MM.1S (cell line): ENCODE data around the gene HES2.

Experiments
- DNase-seq: peaks from one replicate; pipeline ENCODE4 v3.0.0-alpha.2; 2015
- H2AFZ ChIP-seq: fragments of 300-600 bp; sonication (generic); 2 replicates; pipeline ENCODE4 v1.6.0; 2016; ENCODE audit warnings: antibody characterized with exemption, low read length
- H3F3A ChIP-seq: fragments of 300-600 bp; sonication (generic); 2 replicates; pipeline ENCODE4 v1.6.1; 2016; ENCODE audit warnings: mild to moderate bottlenecking, antibody characterized with exemption, low read length, moderate library complexity, mixed read lengths; ENCODE audit not compliant: insufficient read depth
- H3K27ac ChIP-seq: fragments of 300-600 bp; sonication (generic); 2 replicates; pipeline ENCODE4 v1.5.1; 2016; ENCODE audit warnings: mild to moderate bottlenecking, low read length
- H3K27me3 ChIP-seq: fragments of 300-600 bp; sonication (generic); replicated peaks from 2 replicates; pipeline ENCODE4 v1.6.0; 2016; ENCODE audit warnings: low read length; ENCODE audit not compliant: insufficient read depth
- H3K36me3 ChIP-seq: fragments of 300-600 bp; sonication (generic); replicated peaks from 2 replicates; pipeline ENCODE4 v1.6.1; 2016; ENCODE audit warnings: mild to moderate bottlenecking, low read length, mixed read lengths; ENCODE audit not compliant: insufficient read depth
- H3K4me1 ChIP-seq: fragments of 300-600 bp; sonication (generic); 2 replicates; pipeline ENCODE4 v1.6.1; 2016; ENCODE audit warnings: low read length, mixed read lengths
- H3K4me2 ChIP-seq: fragments of 300-600 bp; sonication (generic); 2 replicates; pipeline ENCODE4 v1.6.0; 2016; ENCODE audit warnings: low read depth, low read length
- H3K4me3 ChIP-seq: fragments of 300-600 bp; sonication (generic); 2 replicates; pipeline ENCODE4 v1.5.1; 2016; ENCODE audit warnings: low read length, mixed read lengths
- H3K79me2 ChIP-seq: fragments of 300-600 bp; sonication (generic); 2 replicates; pipeline ENCODE4 v1.6.1; 2016; ENCODE audit warnings: mixed run types, low read length, mixed read lengths
- H3K9ac ChIP-seq: fragments of 300-600 bp; sonication (generic); 2 replicates; pipeline ENCODE4 v1.6.1; 2016; ENCODE audit warnings: low read length, mixed read lengths
- H3K9me2 ChIP-seq: fragments of 300-600 bp; sonication (generic); replicated peaks from 2 replicates; pipeline ENCODE4 v1.6.1; 2016; ENCODE audit warnings: mild to moderate bottlenecking, low read length, mixed read lengths; ENCODE audit not compliant: insufficient read depth
- H3K9me3 ChIP-seq: fragments of 300-600 bp; sonication (generic); replicated peaks from 2 replicates; pipeline ENCODE4 v1.6.1; 2016; ENCODE audit warnings: mild to moderate bottlenecking, low read length, mixed read lengths; ENCODE audit not compliant: insufficient read depth
- H4K20me1 ChIP-seq: fragments of 300-600 bp; sonication (generic); 2 replicates; pipeline ENCODE4 v1.6.1; 2016; ENCODE audit warnings: mild to moderate bottlenecking, low read length, moderate library complexity, mixed read lengths; ENCODE audit not compliant: insufficient read depth
- CTCF ChIP-seq: fragments of 300-600 bp; sonication (generic); IDR thresholded peaks from 2 replicates; pipeline ENCODE4 v1.5.1; 2016; ENCODE audit warnings: antibody characterized with exemption, low read length, mixed read lengths
- EZH2 ChIP-seq: fragments of 300-600 bp; sonication (generic); optimal IDR thresholded peaks from 2 replicates; pipeline ENCODE3; 2017; ENCODE audit warnings: low read depth, mild to moderate bottlenecking, antibody characterized with exemption, low read length, mixed read lengths
- EZH2phosphoT487 ChIP-seq: fragments of 300-600 bp; sonication (generic); IDR thresholded peaks from 2 replicates; pipeline ENCODE4 v1.6.1; 2018; ENCODE audit warnings: antibody characterized with exemption, low read length

HES2 gene

DNA sequence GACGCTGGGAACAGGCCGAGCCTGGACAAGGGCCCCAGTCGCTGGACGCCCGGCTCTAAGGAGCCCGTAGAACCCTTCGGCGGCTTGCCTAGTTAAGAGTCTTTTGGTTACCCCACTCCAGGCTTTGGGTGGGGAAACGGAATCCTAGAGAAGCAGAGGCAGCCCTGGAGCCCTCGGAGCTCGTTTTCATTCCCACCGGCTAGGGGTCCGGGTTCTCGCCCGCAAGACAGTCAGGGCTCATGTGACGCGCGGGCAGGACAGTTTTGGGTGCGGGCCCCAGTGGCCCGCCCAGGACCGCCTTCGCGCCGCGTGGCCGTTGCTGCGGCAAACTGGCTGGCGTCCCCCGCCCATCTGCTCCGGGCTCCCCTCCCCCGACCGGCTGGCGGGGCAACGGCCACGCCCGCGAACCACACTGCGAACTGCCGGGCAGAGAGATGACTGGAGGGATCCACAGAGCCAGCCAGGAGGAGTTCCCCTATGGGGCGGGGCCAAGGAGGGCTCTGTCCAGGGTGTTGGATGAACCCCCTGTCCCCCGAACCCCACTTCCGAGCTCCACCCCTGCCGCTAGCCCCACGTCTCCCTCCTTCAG, 829 bp upstream of the HES2 start:
- Histone ChIP-seq H3K36me3 (no peaks in the 10 kb centered on the region), H3K79me2 (no peaks in the 10 kb centered on the region), H3K4me1 (no peaks in the 10 kb centered on the region), H3F3A (no peaks in the 10 kb centered on the region), H3K4me3 (no peak overlapping the region), H3K9ac (no peak overlapping the region), H3K27ac (no peak overlapping the region), H3K9me2 (no peaks in the 10 kb centered on the region), H3K27me3 (peaks cover 94% of the 10 kb centered on the region), H3K4me2 (no peak overlapping the region), H2AFZ (no peak overlapping the region), H4K20me1 (no peaks in the 10 kb centered on the region), H3K9me3 (no peaks in the 10 kb centered on the region)
- no peak for TF ChIP-seq EZH2
- no peak for TF ChIP-seq EZH2phosphoT487
- TF ChIP-seq CTCF, result no peak
- no peak for DNase-seq

- Histone ChIP-seq H3F3A (peaks cover 5% of the 10 kb centered on the region; the same call in 1 of the 2 replicates), H3K27ac (no peak overlapping the region), H3K4me1 (peaks cover 4% of the 10 kb centered on the region; the same call in 1 of the 2 replicates), H3K9me3 (no peaks in the 10 kb centered on the region), H3K4me2 (no peak overlapping the region; the same call in 1 of the 2 replicates), H3K27me3 (peaks cover 91% of the 10 kb centered on the region), H2AFZ (no peak overlapping the region), H3K9ac (no peak overlapping the region), H3K9me2 (no peaks in the 10 kb centered on the region), H3K79me2 (no peaks in the 10 kb centered on the region), H3K36me3 (no peaks in the 10 kb centered on the region), H4K20me1 (no peaks in the 10 kb centered on the region), H3K4me3 (no peak overlapping the region)
- TF ChIP-seq EZH2, result no peak
- TF ChIP-seq EZH2phosphoT487, result no peak
- TF ChIP-seq CTCF, result no peak
- DNase-seq, result no peak
Measured at GRCh38 chr1:6419397-6419803, 319 bp downstream of the HES2 start.

- Histone ChIP-seq H3K27me3 (peaks cover 85% of the 10 kb centered on the region), H3K4me1 (peaks cover 4% of the 10 kb centered on the region; the same call in 1 of the 2 replicates), H3F3A (peaks cover 5% of the 10 kb centered on the region; the same call in 1 of the 2 replicates), H3K79me2 (no peaks in the 10 kb centered on the region), H3K27ac (no peak overlapping the region), H3K9me2 (no peaks in the 10 kb centered on the region), H2AFZ (no peak overlapping the region), H4K20me1 (no peaks in the 10 kb centered on the region), H3K36me3 (no peaks in the 10 kb centered on the region), H3K9me3 (no peaks in the 10 kb centered on the region), H3K9ac (no peak overlapping the region), H3K4me3 (no peak overlapping the region), H3K4me2 (no peak overlapping the region; the same call in 1 of the 2 replicates)
- no peak for DNase-seq
- TF ChIP-seq CTCF (no peak), EZH2 (no peak), EZH2phosphoT487 (no peak)
Measured at GRCh38 chr1:6418668-6419396, 887 bp downstream of the HES2 start.
